ENCODE data around the gene UBE2C.
"Not testable (repeated sequence)": the region's sequence is repeated elsewhere in the genome, so short reads cannot be mapped to it uniquely, and the experiment has no call there.

Gene UBE2C

DNA sequence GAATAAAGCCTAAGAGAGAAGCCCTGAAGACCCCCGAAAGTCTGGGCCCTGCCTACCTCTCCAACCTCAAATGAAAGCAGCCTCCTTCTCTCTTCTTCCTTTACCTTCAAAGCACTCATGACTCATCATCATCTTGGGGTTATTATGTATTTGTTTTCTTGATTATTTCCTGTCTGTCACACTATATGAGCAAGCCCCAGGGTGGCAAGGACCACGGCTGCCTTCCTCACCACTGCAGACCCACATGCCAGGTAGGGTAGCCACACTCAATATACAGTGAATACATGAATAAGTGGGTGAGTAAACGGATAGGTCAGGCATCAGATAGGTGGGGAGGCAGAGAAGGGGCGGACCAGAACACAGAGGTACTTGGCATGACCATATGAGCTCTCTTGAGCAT lies 29.6 kb upstream of the UBE2C start:
- DNase-seq (ENCODE audit: low read depth): no peak
- TF ChIP-seq, protein P1, sequence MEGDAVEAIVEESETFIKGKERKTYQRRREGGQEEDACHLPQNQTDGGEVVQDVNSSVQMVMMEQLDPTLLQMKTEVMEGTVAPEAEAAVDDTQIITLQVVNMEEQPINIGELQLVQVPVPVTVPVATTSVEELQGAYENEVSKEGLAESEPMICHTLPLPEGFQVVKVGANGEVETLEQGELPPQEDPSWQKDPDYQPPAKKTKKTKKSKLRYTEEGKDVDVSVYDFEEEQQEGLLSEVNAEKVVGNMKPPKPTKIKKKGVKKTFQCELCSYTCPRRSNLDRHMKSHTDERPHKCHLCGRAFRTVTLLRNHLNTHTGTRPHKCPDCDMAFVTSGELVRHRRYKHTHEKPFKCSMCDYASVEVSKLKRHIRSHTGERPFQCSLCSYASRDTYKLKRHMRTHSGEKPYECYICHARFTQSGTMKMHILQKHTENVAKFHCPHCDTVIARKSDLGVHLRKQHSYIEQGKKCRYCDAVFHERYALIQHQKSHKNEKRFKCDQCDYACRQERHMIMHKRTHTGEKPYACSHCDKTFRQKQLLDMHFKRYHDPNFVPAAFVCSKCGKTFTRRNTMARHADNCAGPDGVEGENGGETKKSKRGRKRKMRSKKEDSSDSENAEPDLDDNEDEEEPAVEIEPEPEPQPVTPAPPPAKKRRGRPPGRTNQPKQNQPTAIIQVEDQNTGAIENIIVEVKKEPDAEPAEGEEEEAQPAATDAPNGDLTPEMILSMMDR (IDR thresholded peaks at IDR 0.05; ENCODE audit: low read length, missing control alignments): no peak
- H3K4me3 ChIP-seq (replicated peaks; ENCODE audit: low read depth, low read length): no peak overlapping the region

DNA sequence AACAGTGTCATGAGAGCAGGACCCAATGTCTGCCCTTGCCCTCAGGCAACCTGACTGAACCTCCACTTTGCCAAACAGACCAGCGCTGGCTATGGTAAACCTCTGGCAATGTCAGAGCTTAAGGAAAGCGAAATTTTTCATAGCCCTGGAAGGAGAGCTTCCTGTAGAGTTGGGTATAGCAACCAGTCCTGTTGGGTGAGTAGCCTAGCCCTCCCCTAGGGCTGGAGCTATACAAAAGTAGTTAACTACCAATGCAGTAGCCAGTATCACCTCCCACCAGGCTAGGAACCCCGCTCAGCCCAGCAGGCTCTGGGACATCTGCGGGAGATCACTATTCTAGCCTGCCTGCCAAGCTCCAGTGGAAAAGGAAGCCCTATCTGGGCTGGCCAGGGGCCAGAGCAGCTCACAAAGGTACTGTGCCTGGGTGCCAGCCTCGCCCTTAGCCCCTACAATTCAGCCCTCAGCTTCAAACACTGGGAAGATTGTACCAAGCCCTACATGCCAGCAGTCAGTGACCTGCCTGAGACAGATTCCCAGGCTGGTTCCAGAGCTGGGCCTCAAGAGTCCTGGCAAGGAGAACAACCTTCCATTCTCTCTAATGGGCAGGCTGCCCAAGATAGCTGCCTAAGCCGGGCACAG lies 28.7 kb upstream of the UBE2C start:
- TF ChIP-seq, protein P1 (IDR thresholded peaks at IDR 0.05; ENCODE audit: low read length, missing control alignments): no peak
- peak; percentile 20 for DNase-seq (ENCODE audit: low read depth)
- no peak overlapping the region for H3K4me3 ChIP-seq (replicated peaks; ENCODE audit: low read depth, low read length)

DNA sequence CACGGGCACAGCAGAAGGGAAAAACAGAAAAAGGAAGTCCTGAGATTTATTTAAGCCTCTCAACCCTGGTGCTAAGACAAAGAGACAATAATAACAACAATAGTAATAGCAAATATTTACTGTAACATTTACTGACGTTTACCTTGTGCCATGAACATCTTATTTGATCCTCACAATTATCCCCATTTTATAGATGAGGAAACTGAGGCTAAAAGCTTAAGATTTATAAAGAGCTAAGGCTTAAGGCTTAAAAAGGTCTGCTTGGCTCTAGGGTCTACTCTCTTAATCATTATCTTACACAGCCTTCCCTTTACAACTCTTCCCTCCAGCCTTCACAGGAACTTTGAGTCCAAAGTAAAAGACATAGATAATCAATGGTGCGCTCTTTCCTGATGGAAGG lies 24.1 kb upstream of the UBE2C start:
- no peak for DNase-seq (ENCODE audit: low read depth)
- TF ChIP-seq, protein P1 (IDR thresholded peaks at IDR 0.05; ENCODE audit: low read length, missing control alignments): no peak
- H3K4me3 ChIP-seq (replicated peaks; ENCODE audit: low read depth, low read length): no peak overlapping the region

DNA sequence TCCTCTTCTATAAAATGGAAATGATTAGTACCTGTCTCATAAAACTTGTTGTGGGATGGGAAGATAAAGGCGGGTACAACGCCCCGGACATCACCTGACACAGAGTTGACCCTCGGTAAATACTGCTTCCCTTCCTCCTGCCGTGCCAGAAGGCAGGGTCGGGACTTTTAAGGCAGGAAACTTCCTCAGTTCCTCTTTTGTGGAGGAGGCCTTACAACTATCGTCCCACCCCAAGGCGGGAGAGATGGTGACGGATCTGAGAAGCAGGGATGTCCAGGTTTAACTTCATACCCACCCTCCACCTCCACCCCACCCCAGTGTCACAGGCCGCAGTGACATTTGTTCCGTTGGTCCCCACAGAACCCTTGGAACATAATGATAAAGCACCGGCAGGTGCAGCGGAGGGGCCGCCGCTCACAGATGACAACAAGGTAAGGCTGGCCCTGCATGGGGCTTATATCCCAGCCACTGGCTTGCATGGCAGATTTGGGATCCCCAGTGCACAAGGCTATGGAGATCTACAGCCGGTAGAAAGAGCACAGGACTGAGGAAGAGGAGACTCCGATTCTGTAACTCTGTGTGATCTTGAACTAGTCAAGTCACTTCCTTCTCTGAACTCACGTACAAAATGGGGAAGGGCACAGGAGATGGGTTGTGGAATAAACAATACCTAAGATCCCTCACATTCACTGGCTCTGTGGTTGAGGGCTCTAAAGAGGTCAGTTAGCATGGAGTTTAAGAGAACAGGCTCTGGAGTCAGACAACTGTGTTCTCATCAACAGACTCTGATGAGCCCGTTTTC lies 19.9 kb upstream of the UBE2C start:
- TF ChIP-seq, protein P1 (IDR thresholded peaks at IDR 0.05; ENCODE audit: low read length, missing control alignments): no peak
- no peak for DNase-seq (ENCODE audit: low read depth)
- H3K4me3 ChIP-seq (replicated peaks; ENCODE audit: low read depth, low read length): peak overlapping the region; percentile 91

DNA sequence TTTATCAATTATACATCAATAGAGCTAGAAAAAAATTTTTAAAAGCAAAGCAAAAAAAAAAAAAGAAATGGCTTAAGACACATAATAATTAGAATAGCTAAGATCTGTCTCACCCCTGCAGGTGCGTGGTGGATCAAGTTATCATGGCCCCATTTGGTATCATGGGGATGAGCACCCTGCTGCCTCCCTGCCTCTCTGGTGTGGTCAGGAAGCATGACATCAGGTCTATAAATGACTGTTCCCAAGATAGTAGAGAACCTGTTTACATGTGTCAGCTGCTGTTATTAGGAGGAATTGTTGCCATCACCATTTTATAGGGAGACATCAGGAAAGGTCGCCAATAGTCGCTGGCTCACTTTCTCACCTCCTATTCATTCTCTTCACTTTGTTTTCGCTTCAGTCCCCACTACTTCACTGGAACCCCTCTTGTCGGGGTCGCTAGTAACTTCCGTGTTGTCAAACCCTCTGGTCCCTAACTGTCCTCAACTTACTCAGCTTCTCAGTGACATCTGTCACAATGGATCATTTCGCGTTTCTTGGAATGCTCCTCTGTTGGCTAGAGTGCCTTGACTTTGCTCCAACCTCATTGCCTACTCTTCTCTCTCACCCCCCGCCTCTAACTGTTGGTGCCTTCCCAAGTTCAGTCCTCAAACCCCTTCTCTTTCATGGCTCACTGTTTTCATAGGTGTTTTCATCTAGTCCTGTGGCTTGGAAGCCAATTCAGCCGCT lies 15.9 kb upstream of the UBE2C start:
- TF ChIP-seq, protein P1 (IDR thresholded peaks at IDR 0.05; ENCODE audit: low read length, missing control alignments): no peak
- no peak for DNase-seq (ENCODE audit: low read depth)
- H3K4me3 ChIP-seq (replicated peaks; ENCODE audit: low read depth, low read length): no peak overlapping the region

DNA sequence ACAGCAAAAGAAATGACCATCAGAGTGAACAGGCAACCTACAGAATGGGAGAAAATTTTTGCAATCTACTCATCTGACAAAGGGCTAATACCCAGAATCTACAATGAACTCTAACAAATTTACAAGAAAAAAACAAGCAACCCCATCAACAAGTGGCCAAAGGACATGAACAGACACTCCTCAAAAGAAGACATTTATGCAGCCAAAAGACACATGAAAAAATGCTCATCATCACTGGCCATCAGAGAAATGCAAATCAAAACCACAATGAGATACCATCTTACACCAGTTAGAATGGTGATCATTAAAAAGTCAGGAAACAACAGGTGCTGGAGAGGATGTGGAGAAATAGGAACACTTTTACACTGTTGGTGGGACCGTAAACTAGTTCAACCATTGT lies 14.9 kb upstream of the UBE2C start:
- DNase-seq (ENCODE audit: low read depth); H3K4me3 ChIP-seq (replicated peaks; ENCODE audit: low read depth, low read length): not testable (repeated sequence)

DNA sequence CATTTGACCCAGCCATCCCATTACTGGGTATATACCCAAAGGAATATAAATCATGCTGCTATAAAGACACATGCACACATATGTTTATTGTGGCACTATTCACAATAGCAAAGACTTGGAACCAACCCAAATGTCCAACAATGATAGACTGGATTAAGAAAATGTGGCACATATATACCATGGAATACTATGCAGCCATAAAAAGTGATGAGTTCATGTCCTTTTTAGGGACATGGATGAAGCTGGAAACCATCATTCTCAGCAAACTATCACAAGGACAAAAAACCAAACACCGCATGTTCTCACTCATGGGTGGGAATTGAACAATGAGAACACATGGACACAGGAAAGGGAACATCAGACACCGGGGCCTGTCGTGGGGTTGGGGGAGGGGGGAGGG lies 14.5 kb upstream of the UBE2C start:
- H3K4me3 ChIP-seq (replicated peaks; ENCODE audit: low read depth, low read length); DNase-seq (ENCODE audit: low read depth): not testable (repeated sequence)

All from fibroblast of pulmonary artery (primary cell).